Sigmoid colon (tissue), 7 donors: ENCODE results near the gene ZFHX3. TPM values are rescaled to one million over a fixed set of nuclear protein-coding genes. Genes with fewer than 3 reads are reported as not detected.

Experiments used
- DNase-seq: peaks from one replicate; pipeline ENCODE4 v3.0.0-alpha.2; 2019
- H3K27ac ChIP-seq, 4 donors: fragments of 200-600 bp; sonication (generic); one replicate each; pipeline ENCODE4 v1.5.1; 2016 to 2019; ENCODE audit warnings: mild to moderate bottlenecking in 1 of 4
- H3K27me3 ChIP-seq, 3 donors: fragments of 200-600 bp; sonication (generic); one replicate each; pipeline ENCODE4 v1.5.1; 2019; ENCODE audit warnings: mild to moderate bottlenecking in 1 of 3
- H3K36me3 ChIP-seq, 4 donors: fragments of 200-600 bp; sonication (generic); one replicate each; pipeline ENCODE4 v1.5.1; 2016 to 2019
- H3K4me1 ChIP-seq, 4 donors: fragments of 200-600 bp; sonication (generic); one replicate each; pipeline ENCODE4 v1.5.1; 2017 to 2019
- H3K4me3 ChIP-seq, 4 donors: fragments of 200-600 bp; sonication (generic); one replicate each; pipeline ENCODE4 v1.5.1; 2017 to 2019; ENCODE audit warnings: mild to moderate bottlenecking in 2 of 4, moderate library complexity in 1 of 4
- H3K9me3 ChIP-seq, 4 donors: fragments of 200-600 bp in 3 of 4; sonication (generic) in 3 of 4; one replicate each; pipeline versions ENCODE4 v1.5.1 to v1.6.1; 2013 to 2019
- CTCF ChIP-seq, 4 experiments: fragments of 450-650 bp in 3 of 4; fragments of 200-600 bp in 1 of 4; IDR thresholded peaks; one replicate each; pipeline ENCODE4 v1.5.1; 2016 to 2019; ENCODE audit warnings: antibody characterized with exemption in 4 of 4, mild to moderate bottlenecking in 3 of 4, moderate library complexity in 2 of 4
- EP300 ChIP-seq, 4 donors: sonication (generic); formaldehyde crosslinking; IDR thresholded peaks; one replicate each; pipeline ENCODE4 v1.6.1; 2017; ENCODE audit warnings: antibody characterized with exemption in 4 of 4
- POLR2A ChIP-seq, 2 donors: fragments of 450-650 bp; IDR thresholded peaks; one replicate each; pipeline ENCODE4 v1.6.1; 2016; ENCODE audit warnings: antibody characterized with exemption in 2 of 2, mild to moderate bottlenecking in 2 of 2, moderate library complexity in 2 of 2
- POLR2AphosphoS5 ChIP-seq, 4 donors: sonication (generic); formaldehyde crosslinking; IDR thresholded peaks; one replicate each; pipeline ENCODE4 v1.6.1; 2017; ENCODE audit warnings: antibody characterized with exemption in 4 of 4
- WGBS, 2 donors: extraction: QIAGEN DNeasy Blood & Tissue Kit; methylation state at CpG; one replicate each; pipeline ENCODE4 v1.1.7; 2013; 5-methylcytosine and 5-hydroxymethylcytosine counted together
- intact Hi-C: fragments of 100-400 bp; cut with DNase I; formaldehyde crosslinking; loops from one replicate; pipeline ENCODE4 v1.15.1; 2023
- polyA plus RNA-seq, 3 donors: library from polyadenylated mRNA; stranded (reverse); fragments of 200-250 nt; gene quantifications; one replicate each; pipeline ENCODE4 v1.2.3, GENCODE V29; 2013
- total RNA-seq, 4 donors: library from RNA; depleted of rRNA; stranded (reverse); fragments of >200 nt; gene quantifications; one replicate each; pipeline ENCODE4 v1.1.0, GENCODE V29; 2016
- donor health status: healthy with polysubstance abuse.
- donor health status: Bipolar disorder and iron deficiency.
- donor health status: healthy.

Gene ZFHX3
- total and polyA plus RNA-seq, 7 donors: 0.69 to 38.8 (median 17.8) TPM

- Histone ChIP-seq H3K4me3 (no peak overlapping the region), H3K27me3 (no peaks in the 10 kb centered on the region), H3K27ac (no peak overlapping the region), H3K4me1 (peaks cover 0 to 47% (median 33%) of the 10 kb centered on the region in 4 donors), H3K9me3 (no peaks in the 10 kb centered on the region), H3K36me3 (no peaks in the 10 kb centered on the region)
- 67 to 77% methylated on average over 26 of the region's 26 CpGs for WGBS, 2 donors
- TF ChIP-seq CTCF (IDR thresholded peaks at IDR 0.05) (no peak), POLR2A (IDR thresholded peaks at IDR 0.05) (no peak), POLR2AphosphoS5 (IDR thresholded peaks at IDR 0.05) (peak in 2 of 4 donors; percentile 16 to 26), EP300 (IDR thresholded peaks at IDR 0.05) (no peak)
- intact Hi-C loops: no loop called here
- DNase-seq: peak; percentile 65
Measured at GRCh38 chr16:72927199-72928089, 120.5 kb downstream of the ZFHX3 start.

DNA sequence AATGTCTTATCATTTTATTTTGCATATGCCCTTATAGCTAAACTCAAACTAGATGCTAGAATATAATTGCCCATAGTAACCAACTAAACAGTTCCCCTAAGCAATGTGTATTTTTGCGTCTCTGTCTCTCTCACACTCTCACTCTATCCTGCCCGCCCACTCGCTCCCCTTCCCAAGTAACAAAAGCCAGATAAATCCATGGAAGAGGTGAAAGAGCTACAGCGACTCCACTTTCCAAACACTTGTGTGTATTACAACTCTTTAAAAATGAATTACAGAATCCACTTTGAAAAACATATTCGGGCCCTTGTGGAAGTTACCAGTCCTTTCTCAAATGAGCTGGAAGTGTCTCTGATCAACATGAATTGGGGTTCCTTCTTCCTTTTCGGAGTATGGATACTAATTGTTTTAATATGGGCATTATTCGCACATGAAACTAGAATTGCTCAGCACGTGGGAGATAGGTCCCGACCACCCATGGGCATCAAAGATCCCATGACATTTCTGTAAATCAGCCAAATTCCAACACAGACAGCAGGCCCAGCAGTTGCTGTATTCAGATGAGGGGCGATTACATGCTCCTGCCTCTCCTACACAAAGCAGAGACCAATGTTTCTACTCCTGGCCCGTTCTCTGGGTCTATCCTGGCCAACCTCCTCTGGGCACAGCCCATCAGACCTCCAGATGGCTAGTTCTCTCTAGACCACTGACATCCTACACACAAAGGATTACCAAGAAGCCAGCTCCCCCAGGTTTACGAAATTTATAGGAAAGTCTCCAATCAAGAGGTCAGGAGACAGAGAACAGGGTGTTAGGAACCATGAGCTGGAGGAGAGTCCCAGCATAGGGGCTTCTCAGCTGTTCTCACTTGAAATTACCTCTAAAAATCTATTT, 121.5 kb downstream of the ZFHX3 start:
- 90 to 95% methylated on average over 12 of the region's 12 CpGs for WGBS, 2 donors
- Histone ChIP-seq H3K36me3 (no peaks in the 10 kb centered on the region), H3K27me3 (no peaks in the 10 kb centered on the region), H3K4me3 (no peak overlapping the region), H3K4me1 (peaks cover 0 to 48% (median 34%) of the 10 kb centered on the region in 4 donors), H3K9me3 (no peaks in the 10 kb centered on the region), H3K27ac (no peak overlapping the region)
- intact Hi-C loops: no loop called here
- TF ChIP-seq POLR2AphosphoS5 (IDR thresholded peaks at IDR 0.05): no peak
- no peak for TF ChIP-seq CTCF (IDR thresholded peaks at IDR 0.05)
- TF ChIP-seq POLR2A (IDR thresholded peaks at IDR 0.05): no peak
- peak; percentile 10 for DNase-seq

GRCh38 chr16:72925631-72925979, 122.3 kb downstream of the ZFHX3 start:
- peak; percentile 6 for DNase-seq
- Histone ChIP-seq H3K4me1 (peaks cover 0 to 44% (median 29%) of the 10 kb centered on the region in 4 donors), H3K27me3 (no peaks in the 10 kb centered on the region), H3K4me3 (no peak overlapping the region), H3K36me3 (no peaks in the 10 kb centered on the region), H3K27ac (no peak overlapping the region), H3K9me3 (no peaks in the 10 kb centered on the region)
- WGBS, 2 donors: 95 to 96% methylated on average over 5 of the region's 5 CpGs
- intact Hi-C loops: no loop called here
- no peak for TF ChIP-seq EP300 (IDR thresholded peaks at IDR 0.05)

DNA sequence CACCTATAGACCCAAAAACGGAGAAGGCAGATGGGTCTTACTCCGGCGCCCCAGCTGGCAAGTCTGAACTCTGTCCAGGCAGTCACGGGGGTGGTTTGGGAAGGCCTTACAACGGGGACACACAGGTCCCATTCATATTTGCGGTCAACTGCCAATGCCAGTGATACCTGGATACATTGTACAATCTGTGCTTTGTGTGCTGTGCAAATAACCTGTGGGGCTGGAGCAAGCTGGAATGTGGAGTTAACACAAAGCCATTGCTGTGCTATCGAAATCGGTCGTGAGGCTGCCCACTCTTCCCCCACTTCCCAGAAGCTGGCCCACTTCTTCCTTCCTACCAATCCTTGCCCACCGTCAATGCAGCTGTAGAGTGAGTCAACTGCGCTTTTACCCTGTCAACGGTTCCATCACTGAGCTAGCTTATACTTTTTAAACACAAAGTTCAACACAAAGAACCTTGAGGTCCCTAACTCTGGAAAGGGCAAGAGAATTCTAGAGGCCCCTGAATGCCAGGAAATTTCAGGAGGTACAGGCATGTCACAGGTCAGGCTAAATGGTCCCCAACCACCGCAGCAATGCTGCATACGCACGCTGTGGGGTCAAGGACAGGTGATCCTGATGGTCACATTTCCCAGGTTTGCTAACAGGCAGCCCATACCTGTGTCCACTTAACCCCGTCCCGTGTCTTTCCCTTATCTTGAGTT, 122.8 kb downstream of the ZFHX3 start:
- no peak for TF ChIP-seq CTCF (IDR thresholded peaks at IDR 0.05)
- no peak for TF ChIP-seq EP300 (IDR thresholded peaks at IDR 0.05)
- no peak for TF ChIP-seq POLR2AphosphoS5 (IDR thresholded peaks at IDR 0.05)
- no peak for TF ChIP-seq POLR2A (IDR thresholded peaks at IDR 0.05)
- no peaks in the 10 kb centered on the region for H3K36me3 ChIP-seq
- no peak overlapping the region for H3K4me3 ChIP-seq
- DNase-seq: peak; percentile 48
- 85 to 94% methylated on average over 17 of the region's 17 CpGs for WGBS, 2 donors
- peaks cover 0 to 38% (median 27%) of the 10 kb centered on the region in 4 donors for H3K4me1 ChIP-seq
- intact Hi-C loops: no loop called here
- no peaks in the 10 kb centered on the region for H3K9me3 ChIP-seq
- no peaks in the 10 kb centered on the region for H3K27me3 ChIP-seq
- H3K27ac ChIP-seq: no peak overlapping the region
